SK-MEL-5 (cell line): Measurements from ENCODE around the gene UBAC1. TPM values are rescaled to one million over a fixed set of nuclear protein-coding genes. Genes with fewer than 3 reads are reported as not detected.
"Not testable (repeated sequence)": the region's sequence is repeated elsewhere in the genome, so short reads cannot be mapped to it uniquely, and the experiment has no call there.

ENCODE experiments used
- DNase-seq: peaks from one replicate; pipeline ENCODE4 v3.0.0-alpha.2; 2016; ENCODE audit warnings: low read depth, low spot score
- in situ Hi-C: cut with HindIII; loops from 2 replicates; pipeline ENCODE4 v1.10.0; 2016; ENCODE audit warnings: low sequenced_read_pairs, high pct_unique_total_duplicates, low pct_unique_long_range_greater_than_20kb
- total RNA-seq: library from RNA; depleted of rRNA; stranded (reverse); fragments of >200 nt; shearing (Covaris generic); gene quantifications from 2 replicates; pipeline ENCODE4 v1.2.3, GENCODE V29; 2014

Gene UBAC1
- total RNA-seq, 1 experiment from 2014 or later, result 53.4 TPM

GRCh38 chr9:135903786-135904520 is 57.2 kb downstream of the UBAC1 start:
- in situ Hi-C loops, result no loop called here
- DNase-seq, result no peak

GRCh38 chr9:135903358-135903656 is 57.9 kb downstream of the UBAC1 start:
- in situ Hi-C loops, result no loop called here

GRCh38 chr9:135902655-135903357 is 58.4 kb downstream of the UBAC1 start:
- in situ Hi-C loops, result no loop called here
- DNase-seq, result no peak

More at GRCh38 chr9:135903358-135903656, 57.9 kb downstream of the UBAC1 start:
- no peak for DNase-seq

- no peak for DNase-seq
- in situ Hi-C loops, result no loop called here
These were observed 59.3 kb downstream of the UBAC1 start for GRCh38 chr9:135901826-135902225.

GRCh38 chr9:135901031-135901758 is 60.0 kb downstream of the UBAC1 start:
- in situ Hi-C loops, result no loop called here
- DNase-seq, result no peak

- no peak for DNase-seq
- in situ Hi-C loops, result no loop called here
These were observed 62.4 kb downstream of the UBAC1 start for GRCh38 chr9:135898634-135899407.

GRCh38 chr9:135896626-135897025 is 64.5 kb downstream of the UBAC1 start:
- in situ Hi-C loops, result no loop called here
- no peak for DNase-seq

GRCh38 chr9:135896205-135896604 is 65.0 kb downstream of the UBAC1 start:
- DNase-seq, result no peak
- in situ Hi-C loops, result no loop called here

GRCh38 chr9:135895202-135895848 is 65.8 kb downstream of the UBAC1 start:
- in situ Hi-C loops, result no loop called here
- no peak for DNase-seq

GRCh38 chr9:135893104-135893503 is 68.1 kb downstream of the UBAC1 start:
- no peak for DNase-seq
- in situ Hi-C loops, result no loop called here

GRCh38 chr9:135892327-135892726 is 68.8 kb downstream of the UBAC1 start:
- in situ Hi-C loops, result not testable (repeated sequence)

GRCh38 chr9:135891027-135891631 is 70.0 kb downstream of the UBAC1 start:
- DNase-seq, result no peak
- in situ Hi-C loops, result no loop called here

More at GRCh38 chr9:135892327-135892726, 68.8 kb downstream of the UBAC1 start:
- DNase-seq, result not testable (repeated sequence)

- DNase-seq, result no peak
- in situ Hi-C loops, result no loop called here
These were observed 70.8 kb downstream of the UBAC1 start for GRCh38 chr9:135890190-135891026.

GRCh38 chr9:135889564-135890189 is 71.5 kb downstream of the UBAC1 start:
- no peak for DNase-seq
- in situ Hi-C loops, result no loop called here

GRCh38 chr9:135888766-135889394 is 72.3 kb downstream of the UBAC1 start:
- in situ Hi-C loops, result no loop called here

More at GRCh38 chr9:135888766-135889394, 72.3 kb downstream of the UBAC1 start:
- DNase-seq, result no peak
